HG03066 (cell line): Measurements from ENCODE around the gene KPNA1.
A peak's percentile ranks its signal among the peaks of the same experiment; 100 is the strongest.
"Not testable (repeated sequence)": the region's sequence is repeated elsewhere in the genome, so short reads cannot be mapped to it uniquely, and the experiment has no call there.

Experiments used
- ATAC-seq: cut with Tn5 transposase; IDR thresholded peaks from one replicate; pipeline ENCODE4 v1.9.1; 2021; ENCODE audit warnings: low read depth; ENCODE audit not compliant: unreplicated experiment

KPNA1 gene

GRCh38 chr3:122523317-122523716 is 8.6 kb upstream of the KPNA1 start:
- no peak for ATAC-seq

- no peak for ATAC-seq
Observed at GRCh38 chr3:122520861-122521260, 6.1 kb upstream of the KPNA1 start.

GRCh38 chr3:122519693-122520092 is 5.0 kb upstream of the KPNA1 start:
- ATAC-seq, result no peak

- no peak for ATAC-seq
Observed at GRCh38 chr3:122516846-122517360, 2.2 kb upstream of the KPNA1 start.

- ATAC-seq, result no peak
Observed at GRCh38 chr3:122515870-122516269, 1.1 kb upstream of the KPNA1 start.

GRCh38 chr3:122515020-122515468 is 305 bp upstream of the KPNA1 start:
- ATAC-seq, result no peak

- no peak for ATAC-seq
Observed at GRCh38 chr3:122513386-122514122, 1.2 kb downstream of the KPNA1 start.

- ATAC-seq, result no peak
Observed at GRCh38 chr3:122512284-122512683, 2.5 kb downstream of the KPNA1 start.

GRCh38 chr3:122510878-122511535 is 3.7 kb downstream of the KPNA1 start:
- no peak for ATAC-seq

- not testable (repeated sequence) for ATAC-seq
Observed at GRCh38 chr3:122508944-122509343, 5.8 kb downstream of the KPNA1 start.

- ATAC-seq, result no peak
Observed at GRCh38 chr3:122508135-122508914, 6.4 kb downstream of the KPNA1 start.

- no peak for ATAC-seq
Observed at GRCh38 chr3:122506450-122506849, 8.3 kb downstream of the KPNA1 start.

GRCh38 chr3:122505676-122506075 is 9.1 kb downstream of the KPNA1 start:
- ATAC-seq, result no peak

GRCh38 chr3:122502941-122503340 is 11.8 kb downstream of the KPNA1 start:
- ATAC-seq, result no peak

GRCh38 chr3:122502139-122502538 is 12.6 kb downstream of the KPNA1 start:
- ATAC-seq, result no peak

- ATAC-seq, result not testable (repeated sequence)
Observed at GRCh38 chr3:122500964-122501363, 13.8 kb downstream of the KPNA1 start.

GRCh38 chr3:122498152-122498551 is 16.6 kb downstream of the KPNA1 start:
- no peak for ATAC-seq

- peak; percentile 77 for ATAC-seq
Observed at GRCh38 chr3:122497425-122497824, 17.3 kb downstream of the KPNA1 start.

- ATAC-seq, result no peak
Observed at GRCh38 chr3:122496508-122496907, 18.2 kb downstream of the KPNA1 start.

- no peak for ATAC-seq
Observed at GRCh38 chr3:122493296-122493695, 21.4 kb downstream of the KPNA1 start.
